Astrocyte (in vitro differentiated cells and primary cell): ENCODE measurements around the gene HAP1. TPM values are rescaled to one million over a fixed set of nuclear protein-coding genes. Genes with fewer than 3 reads are reported as not detected.
A peak's percentile ranks its signal among the peaks of the same experiment; 100 is the strongest.
"Not testable (repeated sequence)": the region's sequence is repeated elsewhere in the genome, so short reads cannot be mapped to it uniquely, and the experiment has no call there.

ENCODE experiments used
- DNase-seq: peaks from one replicate; pipeline ENCODE4 v3.0.0-alpha.2; 2010; ENCODE audit warnings: low read depth
- FAIRE-seq: peaks from 2 replicates; lab custom pipeline; 2011; peaks lifted over from hg19 to GRCh38; lab: Jason Lieb, UNC
- H2AFZ ChIP-seq: 2 replicates; pipeline ENCODE4 v1.6.0; 2012; ENCODE audit warnings: low read depth, low read length, inconsistent platforms
- H3K27ac ChIP-seq: 2 replicates; pipeline ENCODE4 v1.5.1; 2011; ENCODE audit warnings: low read depth, low read length, inconsistent platforms
- H3K27me3 ChIP-seq: 2 replicates; pipeline ENCODE4 v1.6.0; 2011; ENCODE audit warnings: low read length, inconsistent platforms; ENCODE audit not compliant: insufficient read depth
- H3K36me3 ChIP-seq: 2 replicates; pipeline ENCODE4 v1.5.1; 2011; ENCODE audit warnings: low read length, inconsistent platforms; ENCODE audit not compliant: insufficient read depth
- H3K4me1 ChIP-seq: 2 replicates; pipeline ENCODE4 v1.5.1; 2011; ENCODE audit warnings: low read length, inconsistent platforms; ENCODE audit not compliant: insufficient read depth
- H3K4me2 ChIP-seq: 2 replicates; pipeline ENCODE4 v1.6.0; 2012; ENCODE audit warnings: low read length, inconsistent platforms
- H3K4me3 ChIP-seq: 2 replicates; pipeline ENCODE4 v1.5.1; 2011; ENCODE audit warnings: low read depth, mild to moderate bottlenecking, low read length, inconsistent platforms; ENCODE audit not compliant: insufficient read depth
- H3K79me2 ChIP-seq: 2 replicates; pipeline ENCODE4 v1.6.0; 2012; ENCODE audit warnings: mild to moderate bottlenecking, low read length, inconsistent platforms; ENCODE audit not compliant: insufficient read depth
- H3K9ac ChIP-seq: 2 replicates; pipeline ENCODE4 v1.6.0; 2012; ENCODE audit warnings: mild to moderate bottlenecking, low read length, inconsistent platforms
- H3K9me3 ChIP-seq: 2 replicates; pipeline ENCODE4 v1.5.1; 2012; ENCODE audit warnings: low read depth, mild to moderate bottlenecking, low read length, inconsistent platforms; ENCODE audit not compliant: insufficient read depth
- H4K20me1 ChIP-seq: 2 replicates; pipeline ENCODE4 v1.6.0; 2012; ENCODE audit warnings: low read length, inconsistent platforms; ENCODE audit not compliant: insufficient read depth
- H3K27ac Mint-ChIP-seq: one replicate; pipeline ENCODE4 v1.8.0; 2021; ENCODE audit warnings: mild to moderate bottlenecking, mixed read lengths; ENCODE audit not compliant: unreplicated experiment
- H3K27me3 Mint-ChIP-seq: one replicate; pipeline ENCODE4 v1.8.0; 2021; ENCODE audit warnings: low read depth, mixed read lengths; ENCODE audit not compliant: unreplicated experiment
- H3K36me3 Mint-ChIP-seq: one replicate; pipeline ENCODE4 v1.8.0; 2021; ENCODE audit warnings: low read depth, mixed read lengths; ENCODE audit not compliant: unreplicated experiment
- H3K4me1 Mint-ChIP-seq: one replicate; pipeline ENCODE4 v1.8.0; 2021; ENCODE audit warnings: low read depth, mixed read lengths; ENCODE audit not compliant: unreplicated experiment
- H3K4me3 Mint-ChIP-seq: one replicate; pipeline ENCODE4 v1.8.0; 2021; ENCODE audit warnings: mild to moderate bottlenecking, moderate library complexity, mixed read lengths; ENCODE audit not compliant: unreplicated experiment
- H3K9me3 Mint-ChIP-seq: one replicate; pipeline ENCODE4 v1.8.0; 2021; ENCODE audit warnings: mild to moderate bottlenecking, mixed read lengths; ENCODE audit not compliant: unreplicated experiment
- EZH2 ChIP-seq: IDR thresholded peaks from 2 replicates; pipeline ENCODE4 v1.6.1; 2012; ENCODE audit warnings: mild to moderate bottlenecking, low read length, inconsistent platforms; ENCODE audit not compliant: insufficient read depth
- total RNA-seq: library from RNA; stranded (reverse); gene quantifications from 2 replicates; pipeline ENCODE4 v1.2.1, GENCODE V29; 2021
- TF ChIP-seq, protein P1 (sequence below): IDR thresholded peaks from 2 replicates; pipeline ENCODE4 v1.5.1; 2011; ENCODE audit warnings: low read depth, mild to moderate bottlenecking, inconsistent platforms, low read length, moderate library complexity; ENCODE audit not compliant: insufficient read depth

HAP1 gene
- total RNA-seq, 1 donor from 2014 or later: 0.52 TPM

DNA sequence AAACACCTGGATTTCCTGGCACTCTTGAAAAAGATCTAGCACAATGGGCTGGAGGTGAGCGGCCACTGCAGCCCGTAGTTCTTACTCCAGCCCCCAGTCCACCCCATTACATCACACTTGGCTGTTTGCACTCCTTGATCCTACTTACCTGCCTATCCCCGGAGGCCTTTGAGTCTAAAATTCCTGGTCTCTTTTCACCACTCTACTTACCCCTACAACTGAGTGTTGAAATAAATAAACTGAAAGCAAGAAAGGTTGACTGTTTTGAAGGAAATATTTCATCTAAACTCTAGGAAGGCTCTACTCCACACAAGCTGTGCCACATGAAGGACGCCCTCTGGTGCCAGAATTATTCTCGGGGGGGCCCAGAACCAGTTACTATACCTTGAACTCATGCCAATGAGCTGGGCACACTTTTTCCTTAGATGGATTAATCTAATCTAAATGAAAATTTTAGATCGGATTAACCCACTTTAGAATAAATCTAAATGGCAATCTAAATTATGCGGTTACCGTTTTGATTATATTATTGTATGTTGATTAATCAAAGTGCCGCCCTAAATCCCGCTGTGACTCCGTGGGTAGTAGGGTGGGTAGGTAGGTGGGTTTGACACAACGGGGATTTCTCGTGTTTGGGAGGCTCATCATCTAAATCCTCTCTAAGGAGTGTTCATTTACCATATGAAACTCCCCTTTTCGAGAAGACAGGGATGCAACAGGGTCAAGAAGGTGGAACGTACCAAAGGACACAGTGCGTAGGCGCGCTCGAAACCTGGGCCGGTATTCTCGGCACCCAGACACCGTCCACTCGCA, 46.4 kb downstream of the HAP1 start:
- Mint-ChIP-seq H3K9me3 (peaks cover 2% of the 10 kb centered on the region), H3K4me3 (peak overlapping the region; percentile 90), H3K4me1 (peaks cover 14% of the 10 kb centered on the region), H3K36me3 (peaks cover 25% of the 10 kb centered on the region), H3K27ac (peak overlapping the region; percentile 81), H3K27me3 (no peaks in the 10 kb centered on the region)
- peak overlapping the region; percentile 88 for H3K4me3 ChIP-seq
- peaks cover 40% of the 10 kb centered on the region for H4K20me1 ChIP-seq
- H3K4me1 ChIP-seq: peaks cover 23% of the 10 kb centered on the region
- peaks cover 34% of the 10 kb centered on the region for H3K36me3 ChIP-seq
- H3K9me3 ChIP-seq: no peaks in the 10 kb centered on the region
- TF ChIP-seq, protein P1, sequence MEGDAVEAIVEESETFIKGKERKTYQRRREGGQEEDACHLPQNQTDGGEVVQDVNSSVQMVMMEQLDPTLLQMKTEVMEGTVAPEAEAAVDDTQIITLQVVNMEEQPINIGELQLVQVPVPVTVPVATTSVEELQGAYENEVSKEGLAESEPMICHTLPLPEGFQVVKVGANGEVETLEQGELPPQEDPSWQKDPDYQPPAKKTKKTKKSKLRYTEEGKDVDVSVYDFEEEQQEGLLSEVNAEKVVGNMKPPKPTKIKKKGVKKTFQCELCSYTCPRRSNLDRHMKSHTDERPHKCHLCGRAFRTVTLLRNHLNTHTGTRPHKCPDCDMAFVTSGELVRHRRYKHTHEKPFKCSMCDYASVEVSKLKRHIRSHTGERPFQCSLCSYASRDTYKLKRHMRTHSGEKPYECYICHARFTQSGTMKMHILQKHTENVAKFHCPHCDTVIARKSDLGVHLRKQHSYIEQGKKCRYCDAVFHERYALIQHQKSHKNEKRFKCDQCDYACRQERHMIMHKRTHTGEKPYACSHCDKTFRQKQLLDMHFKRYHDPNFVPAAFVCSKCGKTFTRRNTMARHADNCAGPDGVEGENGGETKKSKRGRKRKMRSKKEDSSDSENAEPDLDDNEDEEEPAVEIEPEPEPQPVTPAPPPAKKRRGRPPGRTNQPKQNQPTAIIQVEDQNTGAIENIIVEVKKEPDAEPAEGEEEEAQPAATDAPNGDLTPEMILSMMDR: peak; percentile 21
- TF ChIP-seq EZH2: no peak
- peak overlapping the region; percentile 89 for H3K27ac ChIP-seq
- peaks cover 3% of the 10 kb centered on the region for H3K27me3 ChIP-seq
- H3K9ac ChIP-seq: peak overlapping the region; percentile 100
- H3K4me2 ChIP-seq: peak overlapping the region; percentile 97
- peak overlapping the region; percentile 97 for H2AFZ ChIP-seq
- H3K79me2 ChIP-seq: peaks cover 31% of the 10 kb centered on the region
- no peak for FAIRE-seq
- no peak for DNase-seq

DNA sequence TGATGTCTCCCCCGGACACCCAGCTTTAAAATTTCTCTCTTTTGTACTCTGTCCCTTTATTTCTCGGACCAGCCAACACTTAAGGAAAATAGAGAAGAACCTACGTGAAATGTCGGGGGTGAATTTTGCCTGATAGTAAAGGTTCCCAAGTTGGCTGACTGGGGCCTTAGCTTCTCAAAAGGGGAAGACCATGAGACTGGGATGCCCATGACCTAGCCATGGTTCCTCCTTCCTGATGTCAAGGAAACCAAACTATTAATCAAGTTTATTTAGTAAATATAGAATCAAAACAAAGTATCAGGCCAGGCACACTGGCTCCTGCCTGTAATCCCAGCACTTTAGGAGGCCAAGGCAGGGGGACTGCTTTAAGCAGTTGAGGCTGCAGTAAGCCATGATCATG, 48.2 kb downstream of the HAP1 start:
- Histone ChIP-seq H3K4me3 (no peak overlapping the region), H3K4me1 (peaks cover 23% of the 10 kb centered on the region), H3K27me3 (peaks cover 3% of the 10 kb centered on the region), H3K79me2 (peaks cover 26% of the 10 kb centered on the region), H3K9ac (no peak overlapping the region), H3K27ac (no peak overlapping the region), H3K9me3 (no peaks in the 10 kb centered on the region), H2AFZ (no peak overlapping the region), H4K20me1 (peaks cover 23% of the 10 kb centered on the region), H3K36me3 (peaks cover 19% of the 10 kb centered on the region), H3K4me2 (no peak overlapping the region)
- Mint-ChIP-seq H3K9me3 (peaks cover 2% of the 10 kb centered on the region), H3K4me1 (peaks cover 6% of the 10 kb centered on the region), H3K27ac (no peak overlapping the region), H3K36me3 (peaks cover 20% of the 10 kb centered on the region), H3K4me3 (no peak overlapping the region), H3K27me3 (peaks cover 4% of the 10 kb centered on the region)
- TF ChIP-seq, protein P1: no peak
- TF ChIP-seq EZH2: no peak
- FAIRE-seq (no peak), DNase-seq (no peak)

DNA sequence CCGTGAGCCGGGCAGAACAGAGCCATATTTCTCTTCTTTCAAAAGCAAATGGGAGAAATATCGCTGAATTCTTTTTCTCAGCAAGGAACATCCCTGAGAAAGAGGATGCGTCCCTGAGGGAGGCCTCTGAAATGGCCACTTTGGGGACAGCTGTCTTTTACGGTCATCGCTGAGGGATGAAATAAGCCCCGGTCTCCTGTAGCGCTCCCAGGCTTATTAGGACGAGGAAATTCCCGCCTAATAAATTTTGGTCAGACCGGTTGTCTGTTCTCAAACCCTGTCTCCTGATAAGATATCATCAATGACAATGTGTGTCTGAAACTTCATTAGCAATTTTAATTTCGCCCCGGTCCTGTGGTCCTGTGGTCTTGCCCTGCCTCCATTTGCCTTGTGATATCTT, 48.7 kb downstream of the HAP1 start:
- H3K27me3 ChIP-seq, DNase-seq, H3K4me1 Mint-ChIP-seq, H3K9me3 ChIP-seq, H3K4me3 ChIP-seq, H3K9me3 Mint-ChIP-seq, H3K27me3 Mint-ChIP-seq, H3K27ac ChIP-seq, H3K9ac ChIP-seq, H2AFZ ChIP-seq, H3K27ac Mint-ChIP-seq, H3K4me3 Mint-ChIP-seq, H3K4me2 ChIP-seq, FAIRE-seq: not testable (repeated sequence)
- Histone ChIP-seq H3K36me3 (peaks cover 14% of the 10 kb centered on the region), H3K4me1 (peaks cover 18% of the 10 kb centered on the region), H4K20me1 (peaks cover 18% of the 10 kb centered on the region), H3K79me2 (peaks cover 21% of the 10 kb centered on the region)
- peaks cover 15% of the 10 kb centered on the region for H3K36me3 Mint-ChIP-seq
